Stimulated activated CD8-positive, alpha-beta memory T cell treated with anti-CD3 and anti-CD28 coated beads, Interleukin-15, amount 100 ng/mL, for 24 hours (primary cell): Measurements from ENCODE around the gene ZNF423.

Experiments
- DNase-seq: peaks from one replicate; pipeline ENCODE4 v3.0.0-alpha.2; 2020; ENCODE audit warnings: low read depth

ZNF423 gene

DNA sequence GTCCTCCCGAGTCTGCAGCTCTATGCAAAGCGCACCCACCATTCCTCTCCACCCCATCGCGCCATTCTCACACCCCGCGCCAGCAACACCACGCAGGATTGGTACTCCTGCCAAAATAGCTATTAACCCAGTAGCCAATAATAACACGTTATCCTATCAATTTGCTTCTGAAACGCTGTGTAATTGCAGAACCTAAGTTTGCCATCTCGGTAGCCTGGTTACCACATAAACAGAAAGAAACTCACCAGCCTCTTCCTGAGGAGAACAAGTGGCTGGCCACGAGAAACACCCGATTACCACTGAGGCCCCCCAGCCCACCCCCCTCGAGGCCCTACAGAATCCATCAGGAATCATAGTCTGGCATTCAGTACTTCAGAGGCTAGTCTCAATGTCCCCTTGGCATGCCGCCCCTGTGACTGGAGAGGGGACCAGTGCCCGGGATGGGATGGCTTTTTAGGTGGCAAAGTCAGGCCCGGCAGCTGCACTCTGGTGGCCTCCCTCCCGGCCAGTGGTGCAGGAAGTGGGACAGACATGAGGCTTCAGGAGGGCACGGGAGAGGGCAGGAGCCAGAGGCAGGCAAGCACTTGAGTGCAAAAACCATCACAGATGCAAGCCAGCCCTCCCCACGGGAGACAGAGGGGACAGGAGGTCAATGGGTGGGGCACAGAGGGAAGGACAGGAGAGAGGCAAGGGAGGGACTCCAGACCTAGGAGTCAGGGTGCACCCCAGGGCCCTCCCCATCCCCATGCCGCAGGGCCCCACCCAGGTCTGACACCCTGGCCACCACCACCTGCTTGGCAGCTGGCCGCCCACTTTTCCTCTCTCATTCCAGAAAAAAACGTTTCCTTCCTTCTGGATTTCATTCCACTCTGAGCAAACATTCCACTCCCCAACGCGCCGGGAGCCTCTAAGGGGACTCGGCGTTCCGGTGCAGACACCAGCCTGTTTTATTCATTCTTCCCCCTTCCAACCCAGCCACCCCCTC lies 192.5 kb downstream of the ZNF423 start:
- DNase-seq = no peak

DNA sequence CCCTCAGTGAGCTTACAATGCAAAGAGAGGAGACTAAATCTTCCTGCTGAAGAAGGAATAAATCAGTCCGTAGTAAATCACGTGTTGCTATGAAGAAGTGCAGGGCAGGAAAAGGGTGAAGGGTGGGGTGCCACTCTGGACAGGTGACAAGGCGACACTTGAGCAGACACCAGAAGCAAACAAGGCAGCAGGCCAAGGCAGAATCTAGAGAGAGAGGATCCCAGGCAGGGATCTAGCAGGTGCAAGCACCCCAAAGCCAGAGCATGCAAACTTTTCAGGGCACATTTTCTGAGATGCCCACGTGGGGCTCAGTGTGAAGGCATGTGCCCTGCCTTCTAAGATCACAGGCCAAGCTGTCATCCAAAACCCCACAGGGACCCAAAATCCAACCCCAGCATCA lies 193.3 kb downstream of the ZNF423 start:
- no peak for DNase-seq

DNA sequence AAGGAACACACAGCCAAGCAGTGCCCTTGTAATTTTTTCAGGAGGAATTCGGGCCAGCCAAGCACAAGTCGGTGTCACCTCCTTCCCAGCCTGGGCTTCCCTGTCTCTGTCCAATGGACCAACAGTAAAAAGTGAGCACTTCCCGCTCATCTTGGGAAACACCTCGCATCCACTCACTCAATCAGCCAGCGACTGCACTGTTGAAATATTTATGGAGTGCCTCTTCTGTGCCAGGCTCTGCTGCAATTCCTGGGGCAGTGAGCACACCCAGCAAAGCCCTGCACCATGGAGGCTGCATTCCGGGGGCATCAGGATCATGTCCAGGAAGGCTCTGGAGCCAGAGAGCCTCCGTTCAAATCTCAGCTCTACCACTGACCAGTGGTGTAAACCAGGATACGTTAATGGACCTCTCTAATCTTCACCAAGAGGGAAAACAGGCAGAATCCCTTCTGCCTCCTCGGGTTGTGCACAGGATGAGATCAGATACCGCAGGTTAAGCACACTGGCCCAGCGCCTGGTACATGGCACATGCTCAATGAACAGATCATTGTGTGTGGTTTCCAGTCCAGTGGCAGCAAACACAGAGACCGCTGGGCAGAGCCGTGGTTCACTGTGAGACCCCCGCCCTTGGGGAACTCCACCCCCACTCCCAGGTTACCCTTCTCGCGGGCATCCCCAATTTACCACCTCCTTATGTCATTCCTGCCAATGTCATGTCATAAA lies 194.3 kb downstream of the ZNF423 start:
- no peak for DNase-seq

DNA sequence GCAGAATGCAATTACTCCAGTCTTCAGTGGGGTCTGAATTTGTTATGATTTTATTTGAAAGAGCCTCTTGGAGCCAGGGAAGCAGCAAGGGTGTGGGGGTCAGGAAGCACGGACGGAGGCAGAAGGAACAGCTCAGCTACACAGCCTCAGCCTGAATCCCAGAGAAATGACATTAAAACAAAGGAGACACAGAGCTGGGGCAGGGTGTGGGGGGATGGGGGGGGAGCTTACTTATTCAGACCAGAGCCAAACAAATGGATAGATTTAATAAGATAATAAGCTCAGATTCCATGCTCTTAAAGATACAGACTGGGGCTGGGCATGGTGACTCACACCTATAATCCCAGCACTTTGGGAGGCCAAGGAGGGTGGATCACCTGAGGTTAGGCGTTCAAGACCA lies 195.3 kb downstream of the ZNF423 start:
- DNase-seq = no peak

DNA sequence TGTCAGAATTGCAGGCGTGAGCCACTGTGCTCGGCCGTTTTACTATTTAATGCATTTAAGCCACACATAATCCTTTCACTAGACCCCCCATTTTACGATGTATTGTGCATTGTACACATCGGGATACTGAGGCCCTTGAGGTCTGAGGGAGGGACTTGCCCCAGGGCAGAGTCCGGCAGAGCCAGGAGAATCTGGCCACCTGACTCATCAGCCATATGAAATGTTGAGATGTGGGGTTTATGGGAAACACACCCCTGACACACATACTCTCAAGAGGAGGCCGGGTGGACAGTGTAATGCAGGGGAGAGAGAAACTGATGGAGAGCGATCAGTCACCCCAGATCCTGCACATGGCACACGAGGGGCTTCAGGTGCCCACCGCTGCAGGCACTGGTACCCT lies 196.6 kb downstream of the ZNF423 start:
- no peak for DNase-seq

DNA sequence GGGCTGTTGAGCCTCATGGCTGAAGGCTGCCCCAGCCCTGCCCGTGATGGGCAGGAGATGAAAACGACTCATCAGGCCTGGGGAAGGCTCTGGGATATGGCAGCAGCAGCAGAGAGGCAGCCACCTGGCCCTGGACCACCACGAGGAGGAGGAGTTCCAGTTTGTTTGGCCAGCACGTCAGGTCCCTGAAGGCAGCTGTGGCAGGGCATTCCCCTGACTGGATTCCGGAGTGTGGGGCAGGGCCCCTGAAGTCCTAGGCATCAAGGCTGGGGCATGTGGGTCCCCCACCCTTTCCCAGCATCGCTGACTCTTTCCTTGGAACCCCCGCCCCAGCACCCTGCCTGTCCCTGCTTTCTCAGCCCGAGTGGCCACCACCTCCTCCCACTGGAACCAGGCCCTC lies 197.4 kb downstream of the ZNF423 start:
- no peak for DNase-seq

DNA sequence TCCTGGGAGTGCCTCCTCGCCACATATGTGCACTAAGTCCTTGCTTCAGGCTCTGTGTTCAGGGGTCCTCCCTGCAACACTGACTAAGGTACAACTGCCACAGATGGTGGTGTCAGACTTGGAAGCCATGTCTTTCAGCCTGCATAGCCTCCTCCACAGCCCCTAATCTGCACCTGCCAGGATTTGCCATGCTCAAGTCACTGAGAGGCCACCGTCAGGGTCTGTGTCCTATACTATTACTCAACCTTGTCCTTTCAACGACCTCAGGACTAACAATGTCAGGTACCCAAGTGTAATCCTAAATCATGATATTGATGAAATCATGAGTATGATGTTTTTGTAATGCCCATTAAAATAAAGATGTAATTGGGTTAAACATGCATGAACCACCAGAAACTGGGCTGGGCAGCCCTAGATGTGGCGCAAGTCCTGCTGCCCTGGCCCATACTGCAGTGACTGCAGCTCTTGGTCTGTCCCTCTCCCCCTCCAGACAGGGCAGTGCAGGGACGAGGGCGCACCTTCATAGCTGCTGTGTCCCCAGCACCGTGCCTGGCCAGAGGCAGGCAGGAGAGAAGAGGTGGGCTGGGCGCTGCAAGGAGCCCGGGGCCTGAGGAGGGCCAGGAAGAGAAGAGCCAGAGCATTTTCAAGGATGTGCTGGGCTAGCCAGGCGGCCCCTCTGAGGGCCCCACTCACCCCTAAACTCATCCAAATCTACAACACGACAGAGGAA lies 198.0 kb downstream of the ZNF423 start:
- DNase-seq = no peak

DNA sequence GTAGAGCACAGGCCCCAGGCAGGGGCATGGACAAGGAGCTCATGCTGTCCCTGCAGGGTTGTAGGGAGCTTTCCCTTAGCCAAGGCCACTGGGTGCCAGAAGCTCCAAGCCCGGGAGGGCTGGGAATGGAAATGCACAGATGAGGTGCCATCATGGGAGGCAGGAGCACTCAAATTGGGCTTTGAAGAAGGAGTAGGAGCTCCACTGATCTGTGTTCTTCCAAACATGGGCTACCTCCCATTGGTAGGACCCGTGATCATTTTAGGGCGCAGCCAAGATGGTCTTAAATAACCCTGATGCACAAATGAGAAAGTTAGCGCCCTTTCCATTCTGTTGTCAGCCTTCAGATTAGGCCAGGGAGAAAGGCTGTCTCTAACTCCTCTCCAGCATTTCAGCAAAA lies 201.5 kb downstream of the ZNF423 start:
- DNase-seq = no peak

DNA sequence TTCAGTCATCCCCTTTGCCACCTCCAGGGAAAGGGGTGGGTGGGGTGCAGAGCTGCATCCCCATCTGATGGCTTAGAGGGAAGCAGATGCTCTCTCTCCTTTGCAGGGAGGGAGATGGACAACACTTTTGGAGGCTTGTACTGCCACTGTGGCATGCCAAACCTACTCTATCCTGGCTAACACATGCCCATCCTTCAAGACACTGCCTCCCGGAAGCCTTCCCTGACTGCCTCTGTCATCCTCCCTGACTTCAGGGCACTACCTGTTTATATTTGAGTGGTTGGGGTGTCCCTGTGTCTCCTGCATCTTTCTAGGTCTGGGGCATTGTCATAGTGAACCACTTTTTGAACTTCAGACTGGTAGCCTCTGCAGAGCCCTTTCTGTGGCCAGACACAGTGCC lies 202.3 kb downstream of the ZNF423 start:
- no peak for DNase-seq

DNA sequence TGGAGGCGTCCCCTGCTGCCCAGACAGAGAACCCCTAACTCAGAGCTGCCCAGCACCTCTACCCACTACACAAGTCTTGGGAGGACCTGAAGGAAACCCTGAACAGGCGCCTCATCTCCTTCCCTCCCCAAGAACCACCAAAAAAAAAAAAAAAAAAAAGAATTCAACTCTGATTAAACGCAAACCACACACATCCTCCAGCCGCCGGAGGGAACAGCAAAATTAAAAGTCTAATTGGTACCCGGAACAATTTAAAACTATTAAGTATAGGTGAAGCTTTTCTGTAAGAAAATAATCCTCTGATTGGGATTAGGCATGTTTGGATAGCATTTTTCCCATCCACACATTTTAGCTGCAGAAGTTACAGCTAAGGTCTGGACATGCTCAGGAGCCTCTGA lies 202.7 kb downstream of the ZNF423 start:
- DNase-seq = no peak

DNA sequence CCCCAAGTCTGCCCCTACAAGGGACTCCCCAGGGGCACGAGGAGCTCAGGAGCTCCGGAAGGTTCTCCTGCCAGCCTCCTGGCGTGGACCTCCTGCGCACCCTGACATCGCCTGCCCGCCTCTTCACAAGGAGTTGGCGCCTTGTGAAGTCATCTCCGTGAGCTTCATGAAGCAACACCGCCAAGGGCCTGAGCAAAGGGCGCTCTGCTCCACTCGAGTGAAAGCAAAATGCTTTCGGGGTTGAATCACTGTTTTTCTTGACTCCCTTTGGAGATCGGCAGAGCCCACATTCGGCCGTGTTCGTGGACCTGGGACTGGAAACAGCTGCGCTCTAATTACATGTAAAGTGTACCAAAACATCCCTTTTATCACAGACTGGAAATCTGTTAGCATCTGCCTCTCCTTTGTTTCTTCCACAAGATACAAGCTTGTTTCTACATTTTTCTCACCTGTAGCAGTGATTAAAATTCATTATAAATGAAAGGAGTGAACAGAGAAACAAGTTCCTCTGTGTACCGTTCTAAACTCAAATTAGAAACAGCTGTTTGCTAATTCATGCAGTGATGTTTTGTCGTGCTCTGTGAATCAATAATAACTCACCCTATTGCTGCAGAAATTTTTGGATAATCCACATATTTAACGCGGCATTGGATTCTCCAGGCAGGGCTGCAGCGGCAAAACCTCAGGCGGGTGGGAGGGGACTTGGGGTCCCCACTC lies 203.3 kb downstream of the ZNF423 start:
- no peak for DNase-seq

DNA sequence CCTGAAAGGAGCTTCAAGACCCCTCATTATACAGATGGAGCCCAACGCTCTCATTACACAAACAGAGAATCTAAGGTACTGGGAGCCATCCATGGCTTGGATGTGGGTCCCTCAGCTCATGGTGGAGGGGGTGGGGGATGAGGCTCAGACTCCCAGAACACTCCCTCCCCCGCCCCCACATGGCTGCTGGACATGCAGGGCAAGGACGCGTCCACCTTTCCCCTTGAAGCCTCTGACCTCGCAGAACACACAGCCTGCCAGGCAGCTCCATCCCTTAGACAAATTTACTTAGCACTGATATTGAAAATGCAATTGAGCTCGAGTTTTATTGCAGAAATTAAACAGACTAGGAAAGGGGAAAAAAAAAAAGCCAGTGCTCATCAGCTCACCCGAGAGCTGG lies 203.9 kb downstream of the ZNF423 start:
- no peak for DNase-seq

DNA sequence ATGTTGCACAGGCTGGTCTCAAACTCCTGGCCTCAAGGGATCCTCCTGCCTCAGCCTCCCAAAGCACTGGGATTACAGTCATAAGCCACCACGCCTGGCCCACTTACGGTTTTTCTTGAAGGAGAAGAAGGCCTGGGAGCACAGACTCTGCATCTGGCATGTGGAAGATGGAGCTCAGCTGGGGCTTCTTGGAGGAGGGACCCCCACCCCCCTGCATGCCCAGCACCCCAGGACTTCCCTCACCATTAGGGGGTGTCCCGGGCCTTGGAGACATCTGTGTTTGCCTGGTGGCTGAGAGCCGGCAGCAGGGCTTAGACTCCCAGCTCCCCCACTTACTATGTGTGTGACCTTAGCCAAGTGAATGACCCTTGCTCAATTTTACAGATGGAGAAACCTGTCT lies 204.7 kb downstream of the ZNF423 start:
- DNase-seq = no peak

DNA sequence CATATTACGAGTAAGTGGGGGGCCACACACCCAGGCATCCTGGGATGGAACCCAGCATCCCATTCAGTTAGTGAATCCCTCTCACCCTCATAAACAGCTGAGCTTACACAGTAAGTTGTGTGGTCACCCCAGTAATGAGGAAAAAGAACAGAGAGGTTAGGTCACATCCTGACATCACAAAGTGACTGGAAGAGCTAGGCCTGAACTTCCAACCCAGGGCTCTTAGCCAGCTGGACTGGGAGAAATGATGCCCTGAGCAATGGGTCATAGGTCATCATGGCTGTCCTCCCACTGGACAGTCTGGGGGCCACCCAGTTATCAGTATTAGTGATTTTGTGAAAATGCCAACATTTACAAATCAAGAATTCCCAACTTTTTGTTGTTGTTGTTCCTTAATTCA lies 205.3 kb downstream of the ZNF423 start:
- DNase-seq = no peak

DNA sequence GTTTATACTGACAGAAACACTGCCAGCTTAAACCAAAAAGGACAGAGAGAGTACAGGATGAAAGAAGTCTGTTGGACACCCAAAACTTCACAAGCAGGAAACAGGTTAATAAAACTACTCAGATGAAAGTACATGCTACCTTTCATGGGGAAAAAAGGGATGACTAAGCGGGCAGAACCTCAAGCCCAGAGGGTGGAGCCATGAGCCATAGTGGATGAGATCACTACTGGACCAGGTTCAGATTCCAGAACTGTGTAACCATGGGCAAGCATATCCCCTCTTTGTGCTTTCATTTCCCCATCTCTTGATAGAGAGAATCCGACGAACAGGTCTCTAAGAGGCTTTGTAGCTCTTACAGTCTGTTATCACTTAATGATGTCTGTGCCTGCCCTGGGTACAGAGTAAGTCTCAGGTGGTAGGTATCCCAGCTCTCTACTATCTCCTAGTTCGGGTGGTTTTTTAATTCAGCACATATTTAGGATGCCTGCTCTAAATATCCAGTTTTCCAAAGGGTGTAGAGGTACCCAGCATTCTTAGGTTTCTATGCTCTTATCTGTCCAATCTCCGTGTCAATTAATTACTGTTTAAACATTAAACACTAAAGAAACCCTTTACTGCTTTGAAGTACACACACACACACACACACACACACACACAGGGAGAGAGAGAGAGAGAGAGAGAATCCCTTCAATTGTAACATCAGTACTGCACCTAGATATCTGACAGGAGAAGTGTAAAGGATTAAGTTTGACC lies 206.7 kb downstream of the ZNF423 start:
- no peak for DNase-seq

DNA sequence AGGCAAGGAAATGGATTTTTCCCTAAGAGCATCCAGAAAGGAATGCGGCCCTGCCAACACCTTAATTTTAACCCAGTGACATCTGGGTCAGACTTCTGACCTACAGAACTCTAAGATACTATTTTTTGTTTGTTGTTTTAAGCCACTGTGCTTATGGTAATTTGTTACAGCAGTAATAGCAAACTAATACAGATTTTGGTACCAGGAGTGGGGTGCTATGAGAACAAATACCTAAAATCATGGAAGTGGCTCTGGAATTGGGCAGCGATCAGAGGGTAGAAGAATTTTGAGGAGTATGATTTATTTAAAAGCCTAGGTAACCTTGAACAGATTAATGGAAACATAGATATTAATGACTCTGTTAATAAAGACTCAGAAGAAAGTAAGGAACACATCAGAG lies 208.2 kb downstream of the ZNF423 start:
- DNase-seq = no peak

DNA sequence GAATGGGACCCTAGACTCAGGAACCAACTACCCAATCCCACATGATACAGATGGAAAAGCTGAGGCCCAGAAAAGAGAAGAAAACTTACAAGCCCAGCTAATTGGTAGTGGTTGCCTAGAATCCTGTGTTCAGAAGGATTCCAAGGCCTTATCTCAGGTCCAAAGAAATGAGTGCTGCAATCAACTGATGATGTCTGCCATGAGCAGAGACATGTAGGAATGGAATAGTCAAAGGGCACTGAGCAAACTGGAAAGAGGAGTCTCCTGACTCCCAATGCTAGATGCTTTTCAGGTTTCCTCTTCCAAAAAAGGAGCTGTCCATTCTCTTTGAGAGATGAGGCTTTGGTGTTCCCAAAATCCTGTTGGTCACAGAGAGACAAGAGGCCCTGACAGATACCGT lies 210.6 kb downstream of the ZNF423 start:
- DNase-seq = no peak

DNA sequence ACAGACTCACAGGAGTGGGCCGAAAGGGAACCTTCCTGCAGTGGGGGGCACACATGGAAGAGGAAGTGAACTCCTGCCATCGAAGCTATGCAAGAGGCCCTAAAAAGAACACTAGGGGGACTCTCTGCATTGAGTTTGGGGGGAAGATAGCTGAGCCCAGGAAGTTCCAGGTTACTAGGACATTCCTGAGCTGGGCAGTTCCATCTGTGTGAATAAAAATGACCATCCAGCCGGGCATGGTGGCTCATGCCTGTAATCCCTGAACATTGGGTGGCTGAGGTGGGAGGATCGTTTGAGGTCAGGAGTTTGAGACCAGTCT lies 211.8 kb downstream of the ZNF423 start:
- no peak for DNase-seq

DNA sequence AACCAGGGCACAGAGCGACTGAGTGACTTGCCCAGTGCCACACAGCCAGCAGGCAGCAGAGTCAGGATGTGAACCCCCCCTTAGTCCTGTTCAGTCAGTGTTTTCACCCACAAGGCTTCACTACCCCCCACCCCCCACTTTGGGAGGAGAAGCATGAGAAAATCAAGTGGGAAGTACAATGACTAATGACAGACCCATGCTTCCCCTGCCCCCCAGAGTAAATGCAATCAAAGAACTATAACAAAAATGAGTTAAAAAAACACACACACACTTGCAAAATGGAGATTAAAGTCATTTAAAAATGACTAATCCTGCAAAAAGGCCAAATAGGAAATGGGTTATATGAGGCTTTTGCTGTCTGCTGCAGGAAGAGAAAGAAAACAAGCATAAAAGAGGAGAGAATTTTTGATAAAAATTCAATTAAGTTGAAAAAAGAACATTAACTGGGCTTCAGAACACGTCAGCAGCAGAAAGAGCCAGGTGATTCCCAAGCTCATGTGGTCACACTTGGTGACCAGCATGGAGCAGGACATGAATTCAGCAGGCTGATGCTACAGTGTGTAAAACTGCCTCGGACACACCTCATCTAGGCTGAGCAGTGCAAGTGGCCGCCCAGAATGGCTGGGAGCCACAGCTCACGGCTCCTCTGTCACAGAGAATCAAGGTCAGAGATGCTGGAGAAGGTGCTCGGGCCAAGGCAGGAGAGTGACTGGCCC lies 212.3 kb downstream of the ZNF423 start:
- DNase-seq = no peak

DNA sequence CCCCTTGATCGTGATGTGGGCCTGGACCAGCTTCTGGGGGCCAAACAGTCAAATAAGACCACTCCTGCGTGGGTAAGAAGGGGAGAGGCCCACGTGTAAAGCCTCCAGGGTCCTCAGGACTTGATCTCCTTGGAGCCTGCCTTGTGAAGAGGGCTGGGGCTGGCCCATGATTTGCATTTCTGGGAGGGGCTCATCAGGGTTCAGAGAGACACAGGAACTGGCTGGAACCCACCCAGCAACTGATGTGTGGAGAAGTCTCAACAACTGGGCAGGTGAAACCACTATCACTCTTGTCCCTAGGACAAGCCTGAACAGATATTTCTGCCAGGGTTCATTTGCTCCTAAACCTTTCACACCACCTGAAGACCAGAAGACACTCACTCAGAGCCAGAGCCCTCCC lies 214.7 kb downstream of the ZNF423 start:
- DNase-seq = no peak

DNA sequence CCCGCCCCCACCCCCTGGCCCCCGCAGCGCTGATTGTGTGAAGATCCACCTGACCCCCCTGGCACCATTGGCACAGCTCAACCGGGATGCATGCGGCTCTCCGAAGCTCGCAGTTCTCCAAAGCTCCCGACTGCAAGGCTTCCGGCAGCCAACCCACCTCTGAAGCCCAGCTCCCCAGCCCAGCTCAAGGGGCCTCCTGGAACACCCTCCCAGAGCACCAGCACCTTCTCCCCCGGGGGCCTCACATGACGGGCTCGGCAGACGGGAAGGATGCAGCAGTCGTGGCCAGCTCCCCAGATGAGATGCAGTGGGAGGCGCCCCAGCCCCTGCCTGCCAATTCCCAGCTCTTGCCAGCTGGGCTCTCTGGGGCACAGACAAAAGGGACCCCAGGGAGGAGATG lies 215.3 kb downstream of the ZNF423 start:
- DNase-seq = no peak
